Thyroid gland (tissue), 4 donors: ENCODE results near the gene CHMP4B. TPM values are rescaled to one million over a fixed set of nuclear protein-coding genes. Genes with fewer than 3 reads are reported as not detected.

Experiments
- DNase-seq, 2 donors: peaks; one replicate each; pipeline ENCODE4 v3.0.0-alpha.2; 2019
- H3K27ac ChIP-seq, 3 donors: fragments of 200-600 bp; sonication (generic); 1 replicate in 2 of 3; 2 replicates in 1 of 3; pipeline ENCODE4 v1.5.1; 2016 to 2019; ENCODE audit warnings: mild to moderate bottlenecking in 1 of 3, moderate library complexity in 1 of 3
- H3K27me3 ChIP-seq: fragments of 200-600 bp; sonication (generic); one replicate; pipeline ENCODE4 v1.5.1; 2019
- H3K36me3 ChIP-seq, 2 donors: fragments of 200-600 bp; sonication (generic); one replicate each; pipeline ENCODE4 v1.5.1; 2016 to 2019
- H3K4me1 ChIP-seq, 2 donors: fragments of 200-600 bp; sonication (generic); one replicate each; pipeline ENCODE4 v1.5.1; 2017 to 2019
- H3K4me3 ChIP-seq, 3 donors: fragments of 200-600 bp; sonication (generic); replicated peaks in 1 of 3; 1 replicate in 2 of 3; 2 replicates in 1 of 3; pipeline ENCODE4 v1.5.1; 2016; ENCODE audit warnings: mild to moderate bottlenecking in 1 of 3
- H3K9me3 ChIP-seq: fragments of 200-600 bp; sonication (generic); one replicate; pipeline ENCODE4 v1.5.1; 2017
- CTCF ChIP-seq, 6 experiments: fragments of 200-600 bp in 3 of 6; fragments of 450-650 bp in 3 of 6; sonication (generic) in 3 of 6; IDR thresholded peaks; one replicate each; pipeline ENCODE4 v1.5.1; 2016 to 2019; ENCODE audit warnings: antibody characterized with exemption in 6 of 6, mild to moderate bottlenecking in 2 of 6, inconsistent platforms in 1 of 6, moderate library complexity in 1 of 6
- POLR2A ChIP-seq, 2 donors: fragments of 450-650 bp; IDR thresholded peaks; one replicate each; pipeline ENCODE4 v1.6.1; 2017; ENCODE audit warnings: antibody characterized with exemption in 2 of 2, mild to moderate bottlenecking in 2 of 2, moderate library complexity in 1 of 2
- WGBS, 2 donors: methylation state at CpG; one replicate each; pipeline ENCODE4 v1.1.5; 2017; 5-methylcytosine and 5-hydroxymethylcytosine counted together
- intact Hi-C: fragments of 100-400 bp; cut with DNase I; formaldehyde crosslinking; loops from one replicate; pipeline ENCODE4 v1.15.1; 2023
- total RNA-seq, 4 donors: library from RNA; depleted of rRNA; stranded (reverse); fragments of >200 nt; gene quantifications; one replicate each; pipeline ENCODE4 v1.2.3, GENCODE V29; 2016

The CHMP4B gene
- total RNA-seq, 4 donors from 2014 or later: 70.3 to 93.5 (median 85.7) TPM

DNA sequence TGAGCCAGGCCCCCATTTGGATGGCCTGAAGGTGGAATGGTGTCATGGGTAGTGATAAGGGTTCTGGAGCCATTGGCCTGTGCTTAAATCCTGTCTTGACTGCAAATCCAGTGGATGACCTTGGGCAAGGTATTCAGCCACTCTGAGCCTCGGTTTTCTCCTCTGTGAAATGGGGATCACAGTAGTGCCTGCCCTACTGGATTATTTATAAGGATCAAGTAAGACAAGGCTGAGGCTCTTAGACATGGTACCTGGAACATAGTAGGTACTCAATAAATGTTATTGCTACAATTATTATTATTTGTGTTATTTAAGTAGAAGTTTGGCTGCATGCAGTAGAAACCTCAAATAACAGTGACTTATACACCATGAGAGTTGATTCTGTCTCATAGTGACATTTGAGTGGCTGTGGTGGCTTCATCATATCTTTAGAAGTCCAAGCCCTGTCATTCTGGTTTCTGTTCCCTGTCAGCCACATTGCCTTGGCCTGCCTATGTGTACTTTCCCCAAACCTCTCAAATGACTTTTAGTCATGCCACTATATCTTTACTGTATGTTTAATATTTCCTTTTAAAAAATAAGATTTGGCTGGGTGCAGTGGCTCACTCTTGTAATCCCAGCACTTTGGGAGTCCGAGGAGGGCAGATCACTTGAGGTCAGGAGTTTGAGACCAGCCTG, 37.6 kb upstream of the CHMP4B start:
- no peak for TF ChIP-seq POLR2A (IDR thresholded peaks at IDR 0.05)
- no peak for TF ChIP-seq CTCF (IDR thresholded peaks at IDR 0.05)
- intact Hi-C loops: no loop called here
- Histone ChIP-seq H3K27me3 (no peaks in the 10 kb centered on the region), H3K4me3 (no peak overlapping the region), H3K4me1 (no peaks in the 10 kb centered on the region), H3K27ac (no peak overlapping the region), H3K36me3 (no peaks in the 10 kb centered on the region), H3K9me3 (no peaks in the 10 kb centered on the region)
- 71 to 79% methylated on average over 2 of the region's 2 CpGs for WGBS, 2 donors
- DNase-seq: no peak

DNA sequence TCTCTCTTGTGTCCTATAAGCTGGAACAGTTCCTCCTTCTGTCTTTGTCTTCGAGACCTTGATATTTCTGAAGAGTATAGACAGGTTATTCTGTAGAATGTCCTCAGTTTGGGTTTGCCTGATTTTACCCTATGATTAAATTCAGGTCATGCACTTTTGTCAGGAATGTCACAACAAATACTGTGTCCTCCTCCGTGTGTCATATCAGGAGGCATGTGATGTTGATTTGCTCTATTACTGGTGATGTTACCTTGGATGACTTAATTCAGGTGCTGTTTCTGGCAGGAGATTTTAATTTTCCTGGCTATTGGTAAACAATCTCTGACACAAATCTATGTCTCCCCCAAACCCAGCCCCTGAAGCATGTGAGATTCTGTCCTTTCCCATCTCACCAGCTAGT, 33.3 kb upstream of the CHMP4B start:
- Histone ChIP-seq H3K9me3 (no peaks in the 10 kb centered on the region), H3K36me3 (no peaks in the 10 kb centered on the region), H3K4me3 (no peak overlapping the region), H3K4me1 (no peaks in the 10 kb centered on the region), H3K27me3 (no peaks in the 10 kb centered on the region), H3K27ac (no peak overlapping the region)
- TF ChIP-seq CTCF (IDR thresholded peaks at IDR 0.05) (no peak), POLR2A (IDR thresholded peaks at IDR 0.05) (no peak)
- 92 to 96% methylated on average over 2 of the region's 2 CpGs for WGBS, 2 donors
- intact Hi-C loops: no loop called here
- no peak for DNase-seq

DNA sequence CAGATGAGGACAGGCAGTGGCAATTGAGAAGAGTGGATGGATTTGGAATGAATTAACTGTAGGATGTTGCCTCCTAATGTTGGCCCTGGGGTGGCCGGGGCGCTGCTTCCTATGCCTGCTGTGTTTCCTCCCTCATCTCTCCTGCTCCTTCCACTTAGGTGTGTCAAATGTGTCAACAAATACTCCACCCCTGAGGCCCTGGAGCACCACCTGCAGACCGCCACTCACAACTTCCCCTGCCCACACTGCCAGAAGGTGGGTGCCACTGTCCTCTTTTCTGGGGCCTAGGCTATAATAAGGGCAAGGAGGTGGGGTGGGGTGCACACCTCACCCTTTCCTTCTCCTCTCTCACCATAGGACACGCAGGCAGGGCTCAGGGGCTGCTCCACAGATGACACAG, 30.0 kb upstream of the CHMP4B start:
- H3K27me3 ChIP-seq: no peaks in the 10 kb centered on the region
- intact Hi-C loops: no loop called here
- no peaks in the 10 kb centered on the region for H3K36me3 ChIP-seq
- H3K4me1 ChIP-seq: no peaks in the 10 kb centered on the region
- WGBS, 2 donors: 94 to 100% methylated on average over 4 of the region's 4 CpGs
- no peak for DNase-seq
- H3K27ac ChIP-seq: no peak overlapping the region
- no peak overlapping the region for H3K4me3 ChIP-seq
- H3K9me3 ChIP-seq: no peaks in the 10 kb centered on the region
- TF ChIP-seq CTCF (IDR thresholded peaks at IDR 0.05) (no peak), POLR2A (IDR thresholded peaks at IDR 0.05) (no peak)

GRCh38 chr20:33781945-33782344, 29.2 kb upstream of the CHMP4B start:
- H3K27ac ChIP-seq: no peak overlapping the region
- WGBS, 2 donors: 78 to 100% methylated on average over 1 of the region's 1 CpG
- H3K36me3 ChIP-seq: no peaks in the 10 kb centered on the region
- no peak overlapping the region for H3K4me3 ChIP-seq
- TF ChIP-seq POLR2A (IDR thresholded peaks at IDR 0.05) (no peak), CTCF (IDR thresholded peaks at IDR 0.05) (no peak)
- H3K4me1 ChIP-seq: no peaks in the 10 kb centered on the region
- H3K27me3 ChIP-seq: no peaks in the 10 kb centered on the region
- no peak for DNase-seq
- no peaks in the 10 kb centered on the region for H3K9me3 ChIP-seq
- intact Hi-C loops: no loop called here

- Histone ChIP-seq H3K36me3 (no peaks in the 10 kb centered on the region), H3K9me3 (no peaks in the 10 kb centered on the region), H3K27me3 (no peaks in the 10 kb centered on the region), H3K4me1 (no peaks in the 10 kb centered on the region), H3K4me3 (no peak overlapping the region), H3K27ac (no peak overlapping the region)
- TF ChIP-seq CTCF (IDR thresholded peaks at IDR 0.05) (no peak), POLR2A (IDR thresholded peaks at IDR 0.05) (no peak)
- DNase-seq: no peak
- intact Hi-C loops: no loop called here
- WGBS, 2 donors: 92 to 93% methylated on average over 5 of the region's 5 CpGs
Measured at GRCh38 chr20:33783256-33783655, 27.9 kb upstream of the CHMP4B start.
